Natural killer cell (primary cell): ENCODE results near the gene GYS2. TPM values are rescaled to one million over a fixed set of nuclear protein-coding genes. Genes with fewer than 3 reads are reported as not detected.

Experiments used
- ATAC-seq, 3 donors: fragments of 150-1000 bp in 2 of 3; fragments of 200-7000 bp in 1 of 3; cut with Tn5 transposase; 1 replicate in 1 of 3; 2 replicates in 2 of 3; pipeline ENCODE4 v1.10.0; 2021; ENCODE audit warnings: mild to moderate bottlenecking in 2 of 3, moderate library complexity in 2 of 3
- DNase-seq, 2 donors: peaks; one replicate each; pipeline versions ENCODE4 v3.0.0 to v3.0.0-alpha.2; 2013 to 2021; ENCODE audit warnings: mixed read lengths in 1 of 2
- H3K27ac ChIP-seq: one replicate; pipeline ENCODE4 v1.5.1; 2013; ENCODE audit warnings: mild to moderate bottlenecking, low read length
- H3K27me3 ChIP-seq: one replicate; pipeline ENCODE4 v1.6.1; 2013; ENCODE audit warnings: low read length; ENCODE audit not compliant: control insufficient read depth, insufficient read depth
- H3K36me3 ChIP-seq: one replicate; pipeline ENCODE4 v1.6.1; 2013; ENCODE audit warnings: low read length; ENCODE audit not compliant: control insufficient read depth, insufficient read depth
- H3K4me1 ChIP-seq: one replicate; pipeline ENCODE4 v1.6.1; 2013; ENCODE audit warnings: low read length; ENCODE audit not compliant: control insufficient read depth, insufficient read depth
- H3K4me3 ChIP-seq: one replicate; pipeline ENCODE4 v1.5.1; 2013; ENCODE audit warnings: low read length
- H3K9me3 ChIP-seq: one replicate; pipeline ENCODE4 v1.6.1; 2013; ENCODE audit warnings: low read length; ENCODE audit not compliant: control insufficient read depth, insufficient read depth
- H3K27ac Mint-ChIP-seq, 2 donors: one replicate each; pipeline ENCODE4 v1.8.0; 2022; ENCODE audit warnings: mild to moderate bottlenecking in 2 of 2, mixed read lengths in 2 of 2, moderate library complexity in 1 of 2
- H3K27me3 Mint-ChIP-seq, 2 donors: one replicate each; pipeline ENCODE4 v1.8.0; 2022; ENCODE audit warnings: low read depth in 2 of 2, mixed read lengths in 2 of 2
- H3K36me3 Mint-ChIP-seq: one replicate; pipeline ENCODE4 v1.8.0; 2022; ENCODE audit warnings: mixed read lengths
- H3K4me1 Mint-ChIP-seq, 2 donors: one replicate each; pipeline ENCODE4 v1.8.0; 2022; ENCODE audit warnings: mixed read lengths in 2 of 2
- H3K4me3 Mint-ChIP-seq: one replicate; pipeline ENCODE4 v1.8.0; 2022; ENCODE audit warnings: mild to moderate bottlenecking, moderate library complexity, mixed read lengths
- H3K9me3 Mint-ChIP-seq, 2 donors: one replicate each; pipeline ENCODE4 v1.8.0; 2022; ENCODE audit warnings: mixed read lengths in 2 of 2
- CTCF ChIP-seq: fragments of 200-600 bp; IDR thresholded peaks from one replicate; pipeline ENCODE4 v1.8.0; 2022; ENCODE audit warnings: antibody characterized with exemption
- WGBS: methylation state at CpG from one replicate; pipeline ENCODE4 v1.1.7; 2013; ENCODE audit warnings: missing lambda C conversion rate; ENCODE audit not compliant: insufficient coverage; 5-methylcytosine and 5-hydroxymethylcytosine counted together
- intact Hi-C: fragments of 100-400 bp; cut with micrococcal nuclease; formaldehyde crosslinking; loops from one replicate; pipeline ENCODE4 v1.14.2; 2022
- total RNA-seq, 4 donors: library from RNA; stranded (reverse); fragments of 120-200 nt in 1 of 4; gene quantifications; one replicate each; pipeline versions ENCODE4 v1.2.3 to v1.2.4, GENCODE V29; 2013 to 2022

Gene GYS2
- total RNA-seq, 3 donors from 2014 or later (not counting 1 experiment from before 2014, with no cell fraction given): not detected

GRCh38 chr12:21529456-21529855 is 75.2 kb downstream of the GYS2 start:
- no peak for TF ChIP-seq CTCF
- H3K4me1 ChIP-seq: peaks cover 8% of the 10 kb centered on the region
- H3K27ac Mint-ChIP-seq: no peak overlapping the region
- ATAC-seq: no peak
- no peak for DNase-seq
- H3K4me1 Mint-ChIP-seq: no peaks in the 10 kb centered on the region
- no peaks in the 10 kb centered on the region for H3K36me3 ChIP-seq
- peaks cover 31% of the 10 kb centered on the region for H3K27me3 ChIP-seq
- H3K9me3 ChIP-seq: no peaks in the 10 kb centered on the region
- H3K4me3 Mint-ChIP-seq: no peak overlapping the region
- H3K4me3 ChIP-seq: no peak overlapping the region
- peaks cover 51 to 75% of the 10 kb centered on the region in 2 donors for H3K27me3 Mint-ChIP-seq
- H3K27ac ChIP-seq: no peak overlapping the region
- WGBS: 85% methylated on average over 2 of the region's 2 CpGs
- peaks cover 0 to 3% of the 10 kb centered on the region in 2 donors for H3K9me3 Mint-ChIP-seq
- H3K36me3 Mint-ChIP-seq: no peaks in the 10 kb centered on the region
- intact Hi-C loops: no loop called here

- H3K27me3 ChIP-seq: peaks cover 33% of the 10 kb centered on the region
- peaks cover 46 to 79% of the 10 kb centered on the region in 2 donors for H3K27me3 Mint-ChIP-seq
- WGBS: 87% methylated on average over 5 of the region's 5 CpGs
- no peak overlapping the region for H3K27ac ChIP-seq
- DNase-seq: no peak
- ATAC-seq: no peak
- H3K36me3 Mint-ChIP-seq: no peaks in the 10 kb centered on the region
- H3K9me3 Mint-ChIP-seq: peaks cover 0 to 5% of the 10 kb centered on the region in 2 donors
- H3K36me3 ChIP-seq: no peaks in the 10 kb centered on the region
- no peak overlapping the region for H3K4me3 ChIP-seq
- no peak overlapping the region for H3K4me3 Mint-ChIP-seq
- no peak for TF ChIP-seq CTCF
- no peak overlapping the region for H3K27ac Mint-ChIP-seq
- H3K9me3 ChIP-seq: no peaks in the 10 kb centered on the region
- no peaks in the 10 kb centered on the region for H3K4me1 Mint-ChIP-seq
- intact Hi-C loops: no loop called here
- peaks cover 8% of the 10 kb centered on the region for H3K4me1 ChIP-seq
These were observed 75.7 kb downstream of the GYS2 start for GRCh38 chr12:21528953-21529352.

GRCh38 chr12:21527451-21528180 is 77.0 kb downstream of the GYS2 start:
- Mint-ChIP-seq H3K27me3 (peaks cover 37 to 68% of the 10 kb centered on the region in 2 donors), H3K9me3 (peaks cover 0 to 5% of the 10 kb centered on the region in 2 donors), H3K36me3 (no peaks in the 10 kb centered on the region), H3K27ac (no peak overlapping the region), H3K4me3 (peak overlapping the region; percentile 43), H3K4me1 (no peaks in the 10 kb centered on the region)
- no peak for TF ChIP-seq CTCF
- under 1% methylated on average over 57 of the region's 57 CpGs for WGBS
- ATAC-seq (peak; percentile 74 to 91 (median 75)), DNase-seq (peak; percentile 17 to 71)
- Histone ChIP-seq H3K4me3 (peak overlapping the region; percentile 21), H3K27ac (no peak overlapping the region), H3K4me1 (peaks cover 8% of the 10 kb centered on the region), H3K9me3 (no peaks in the 10 kb centered on the region), H3K36me3 (no peaks in the 10 kb centered on the region), H3K27me3 (peaks cover 33% of the 10 kb centered on the region)
- intact Hi-C loops: no loop called here
